BLaER1 (cell line): ENCODE results near the gene GATB.

Experiments used
- H3K27ac ChIP-seq: shearing (Covaris generic); formaldehyde crosslinking; 2 replicates; pipeline ENCODE4 v1.8.1; 2022
- H3K27me3 ChIP-seq: shearing (Covaris generic); formaldehyde crosslinking; 2 replicates; pipeline ENCODE4 v1.8.1; 2022
- H3K36me3 ChIP-seq: shearing (Covaris generic); formaldehyde crosslinking; 2 replicates; pipeline ENCODE4 v1.8.1; 2022
- H3K4me1 ChIP-seq: shearing (Covaris generic); formaldehyde crosslinking; 2 replicates; pipeline ENCODE4 v1.8.1; 2022
- H3K4me2 ChIP-seq: shearing (Covaris generic); formaldehyde crosslinking; 2 replicates; pipeline ENCODE4 v1.8.1; 2022
- H3K4me3 ChIP-seq: shearing (Covaris generic); formaldehyde crosslinking; 2 replicates; pipeline ENCODE4 v1.8.1; 2022
- H3K9ac ChIP-seq: shearing (Covaris generic); formaldehyde crosslinking; 2 replicates; pipeline ENCODE4 v1.8.1; 2022
- H3K9me3 ChIP-seq: shearing (Covaris generic); formaldehyde crosslinking; 2 replicates; pipeline ENCODE4 v1.8.1; 2022
- H4K20me1 ChIP-seq: shearing (Covaris generic); formaldehyde crosslinking; 2 replicates; pipeline ENCODE4 v1.8.1; 2022
- Cebpa-rat ChIP-seq: shearing (Covaris generic); IDR thresholded peaks from 2 replicates; pipeline ENCODE4 v1.8.1; 2022

GATB gene

DNA sequence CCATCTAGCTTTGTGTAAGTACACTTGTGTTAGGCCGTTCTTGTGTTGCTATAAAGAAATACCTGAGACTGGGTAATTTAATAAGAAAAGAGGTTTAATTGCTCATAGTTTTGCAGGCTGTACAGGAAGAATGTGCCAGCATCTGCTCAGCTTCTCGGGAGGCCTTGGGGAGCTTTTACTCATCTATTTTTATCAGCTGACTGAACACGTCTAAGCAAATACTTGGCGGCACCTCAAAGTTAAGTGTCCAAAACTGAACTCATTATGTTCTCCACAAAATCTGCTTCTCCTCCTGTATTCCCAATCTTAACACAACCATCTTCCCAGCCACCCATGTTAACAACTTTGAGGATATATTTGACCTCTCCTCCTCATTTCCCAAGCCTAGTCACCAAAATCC lies 42.4 kb upstream of the GATB start:
- Histone ChIP-seq H3K4me1 (0 out of 2 replicates have a peak, but pooled peaks cover 5% of the 10 kb centered on the region), H3K4me3 (no peak overlapping the region), H3K27me3 (no peaks in the 10 kb centered on the region), H3K36me3 (no peaks in the 10 kb centered on the region), H3K27ac (no peak overlapping the region), H4K20me1 (no peaks in the 10 kb centered on the region), H3K4me2 (no peak overlapping the region), H3K9me3 (no peaks in the 10 kb centered on the region), H3K9ac (no peak overlapping the region)
- no peak for TF ChIP-seq Cebpa-rat

DNA sequence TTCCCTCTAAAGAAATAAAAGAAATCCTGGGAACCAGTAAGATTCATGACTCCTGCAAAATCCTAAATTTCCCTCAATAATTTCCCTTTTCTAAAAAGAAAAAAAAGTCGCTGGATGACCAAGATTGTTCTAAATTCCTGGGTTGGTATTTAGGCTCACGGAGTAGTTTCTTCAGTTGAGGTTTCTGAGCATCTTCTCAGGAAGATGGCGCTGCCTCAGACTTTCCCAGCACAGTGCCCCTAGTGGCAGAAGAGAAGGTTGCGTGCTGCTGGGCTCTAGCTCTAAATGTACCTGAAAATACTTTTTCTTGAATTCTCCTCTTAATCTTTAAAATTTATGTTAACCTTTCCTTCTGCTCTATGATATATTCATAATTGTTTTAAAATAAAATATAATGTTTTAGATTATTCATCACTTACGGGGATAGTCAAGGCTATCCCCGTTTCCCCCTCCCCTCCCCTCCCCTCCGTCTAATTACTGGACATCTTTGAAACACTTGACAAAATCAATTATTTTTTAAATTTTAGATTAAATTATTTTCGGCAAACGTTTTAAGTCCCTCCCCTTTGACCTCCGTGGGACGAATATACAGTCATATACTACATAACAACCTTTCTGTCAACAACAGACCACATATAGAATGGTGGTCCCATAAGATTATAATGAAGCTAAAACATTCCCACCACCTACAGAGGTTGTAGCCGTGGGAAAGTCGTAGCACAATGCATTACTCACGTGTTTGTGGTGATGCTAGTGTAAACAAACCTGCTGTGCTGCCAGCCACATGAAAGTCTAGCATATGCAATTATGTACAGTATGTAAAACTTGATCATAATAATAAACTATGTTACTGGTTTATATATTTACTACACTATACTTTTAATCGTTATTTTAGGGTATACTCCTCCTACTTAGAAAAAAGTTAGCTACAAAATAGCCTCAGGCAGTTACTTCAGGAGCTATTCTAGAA lies 41.0 kb upstream of the GATB start:
- no peak overlapping the region for H3K9ac ChIP-seq
- H3K4me2 ChIP-seq, result no peak overlapping the region
- H3K9me3 ChIP-seq, result no peaks in the 10 kb centered on the region
- TF ChIP-seq Cebpa-rat, result no peak
- no peaks in the 10 kb centered on the region for H3K27me3 ChIP-seq
- no peaks in the 10 kb centered on the region for H4K20me1 ChIP-seq
- 0 out of 2 replicates have a peak, but pooled peaks cover under 1% of the 10 kb centered on the region for H3K4me1 ChIP-seq
- no peak overlapping the region for H3K4me3 ChIP-seq
- no peaks in the 10 kb centered on the region for H3K36me3 ChIP-seq
- no peak overlapping the region for H3K27ac ChIP-seq

DNA sequence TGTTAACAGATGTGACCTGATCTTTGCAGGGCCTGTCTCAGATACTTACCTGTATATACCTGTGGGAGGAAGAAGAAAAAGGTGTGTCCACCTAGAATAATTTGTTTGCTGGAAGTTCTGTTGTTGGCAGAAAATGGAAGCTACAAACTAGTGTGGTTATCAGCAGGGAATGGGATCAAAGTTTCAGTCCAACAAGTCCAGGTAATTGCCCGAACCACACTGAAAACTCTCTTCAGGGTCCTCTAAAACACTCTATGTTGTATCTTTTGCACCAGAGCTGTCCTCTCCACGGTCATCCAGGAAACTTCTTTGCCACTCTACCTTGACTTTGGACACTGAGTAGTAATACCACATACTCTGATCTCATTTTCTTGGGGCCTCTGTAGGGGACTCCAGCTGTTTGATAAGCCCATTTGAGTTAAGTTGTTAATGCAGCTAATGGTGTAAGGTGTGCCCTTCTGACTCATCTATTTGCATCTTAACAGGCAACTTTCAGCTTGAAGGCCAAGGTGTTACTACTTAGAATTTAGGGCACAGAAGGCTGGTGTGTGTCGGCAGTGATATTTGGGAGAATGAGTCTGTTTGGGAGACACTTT lies 38.7 kb upstream of the GATB start:
- no peak overlapping the region for H3K9ac ChIP-seq
- H3K9me3 ChIP-seq, result no peaks in the 10 kb centered on the region
- no peaks in the 10 kb centered on the region for H4K20me1 ChIP-seq
- no peaks in the 10 kb centered on the region for H3K4me1 ChIP-seq
- no peaks in the 10 kb centered on the region for H3K36me3 ChIP-seq
- no peak for TF ChIP-seq Cebpa-rat
- no peak overlapping the region for H3K4me2 ChIP-seq
- no peak overlapping the region for H3K4me3 ChIP-seq
- no peaks in the 10 kb centered on the region for H3K27me3 ChIP-seq
- H3K27ac ChIP-seq, result no peak overlapping the region

DNA sequence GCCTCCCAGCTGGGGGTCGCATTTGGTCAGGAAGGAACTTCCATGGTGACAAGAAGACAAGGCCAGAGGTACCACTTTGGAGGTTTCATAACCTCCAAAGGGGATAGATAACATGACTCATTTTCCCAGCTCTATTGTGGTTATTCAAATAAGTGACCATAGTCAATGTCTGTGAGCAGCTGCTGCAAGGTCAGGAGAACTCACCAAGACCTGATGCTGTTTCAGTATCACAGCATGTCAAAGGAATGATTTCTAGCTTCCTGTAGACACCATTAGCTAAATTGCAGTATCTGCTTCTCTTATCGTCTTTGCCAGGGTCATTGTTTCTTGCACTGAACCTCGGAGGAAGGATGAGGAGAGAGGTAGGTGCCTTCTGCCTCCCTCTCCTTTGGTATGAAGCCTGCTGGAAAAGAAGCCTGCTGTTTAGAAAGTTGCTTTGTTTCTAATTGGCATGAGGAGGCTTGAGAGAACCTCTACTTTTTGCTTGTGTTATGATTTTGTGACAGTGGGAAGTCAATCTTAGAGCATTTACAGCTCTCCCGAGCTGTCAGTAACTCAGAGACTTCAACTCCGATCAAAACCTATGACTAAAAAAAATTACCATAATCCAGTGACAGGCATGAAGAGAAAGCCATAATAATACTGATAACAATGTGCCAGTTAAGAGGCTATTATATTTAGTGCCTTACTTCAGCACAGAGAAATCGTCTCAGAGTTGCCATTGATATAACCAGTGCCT lies 38.0 kb upstream of the GATB start:
- H3K36me3 ChIP-seq, result no peaks in the 10 kb centered on the region
- no peak overlapping the region for H3K9ac ChIP-seq
- TF ChIP-seq Cebpa-rat, result no peak
- H3K4me1 ChIP-seq, result no peaks in the 10 kb centered on the region
- no peaks in the 10 kb centered on the region for H4K20me1 ChIP-seq
- H3K4me2 ChIP-seq, result no peak overlapping the region
- H3K9me3 ChIP-seq, result no peaks in the 10 kb centered on the region
- no peak overlapping the region for H3K27ac ChIP-seq
- no peaks in the 10 kb centered on the region for H3K27me3 ChIP-seq
- no peak overlapping the region for H3K4me3 ChIP-seq

- Histone ChIP-seq H3K9me3 (no peaks in the 10 kb centered on the region), H3K36me3 (no peaks in the 10 kb centered on the region), H3K4me2 (no peak overlapping the region), H3K27me3 (no peaks in the 10 kb centered on the region), H3K4me1 (no peaks in the 10 kb centered on the region), H3K4me3 (no peak overlapping the region), H4K20me1 (no peaks in the 10 kb centered on the region), H3K9ac (no peak overlapping the region), H3K27ac (no peak overlapping the region)
- TF ChIP-seq Cebpa-rat, result no peak
Measured at GRCh38 chr4:151797853-151798252, 37.0 kb upstream of the GATB start.

GRCh38 chr4:151797131-151797530 lies 36.3 kb upstream of the GATB start:
- no peak overlapping the region for H3K27ac ChIP-seq

DNA sequence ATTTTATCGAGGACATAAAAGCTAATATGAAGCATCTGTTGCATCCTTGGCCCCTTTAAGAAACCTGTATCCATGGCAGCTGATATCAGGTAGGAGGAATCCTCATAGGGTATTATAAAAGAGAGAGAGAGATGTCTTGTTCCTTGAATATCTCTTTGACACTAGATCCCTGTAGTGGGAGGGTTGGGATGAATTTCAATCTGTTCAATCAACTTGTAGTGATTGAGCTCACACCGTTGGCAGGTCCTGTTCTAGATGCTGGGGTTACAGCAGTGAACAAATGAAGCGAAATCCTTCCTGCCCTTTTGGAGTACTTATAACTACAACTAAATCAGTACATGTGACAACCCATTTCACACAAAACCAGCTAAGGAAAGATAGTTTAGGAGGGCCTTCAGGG lies 35.3 kb upstream of the GATB start:
- Histone ChIP-seq H3K9ac (no peak overlapping the region), H4K20me1 (no peaks in the 10 kb centered on the region), H3K9me3 (no peaks in the 10 kb centered on the region), H3K4me3 (no peak overlapping the region), H3K27ac (no peak overlapping the region), H3K4me2 (no peak overlapping the region), H3K36me3 (no peaks in the 10 kb centered on the region), H3K27me3 (no peaks in the 10 kb centered on the region), H3K4me1 (no peaks in the 10 kb centered on the region)
- no peak for TF ChIP-seq Cebpa-rat

More at GRCh38 chr4:151797131-151797530, 36.3 kb upstream of the GATB start:
- no peak overlapping the region for H3K4me3 ChIP-seq
- no peaks in the 10 kb centered on the region for H3K9me3 ChIP-seq
- no peak for TF ChIP-seq Cebpa-rat
- H3K4me1 ChIP-seq, result no peaks in the 10 kb centered on the region
- H4K20me1 ChIP-seq, result no peaks in the 10 kb centered on the region
- no peaks in the 10 kb centered on the region for H3K36me3 ChIP-seq
- no peak overlapping the region for H3K9ac ChIP-seq
- no peak overlapping the region for H3K4me2 ChIP-seq
- H3K27me3 ChIP-seq, result no peaks in the 10 kb centered on the region

DNA sequence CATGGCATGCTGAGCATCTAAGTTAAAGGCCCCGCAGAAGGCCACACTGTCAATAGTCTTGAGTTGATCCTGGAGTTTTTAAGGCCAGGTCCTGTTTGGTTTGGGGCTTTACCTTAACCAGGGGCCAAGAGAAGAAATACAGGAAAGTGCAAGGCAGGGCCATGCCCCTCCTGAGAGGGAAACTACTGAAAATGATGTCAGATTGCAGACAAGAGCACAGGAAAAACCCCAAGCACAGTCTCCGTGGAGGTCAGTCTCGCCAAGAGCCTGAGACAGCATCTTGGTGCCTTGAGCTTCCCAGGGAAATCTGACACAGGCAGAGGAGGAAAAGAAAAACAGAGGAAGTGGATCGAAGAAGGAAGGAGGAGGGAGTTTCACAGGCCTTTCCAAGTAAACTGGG lies 32.2 kb upstream of the GATB start:
- H3K27ac ChIP-seq, result no peak overlapping the region
- no peaks in the 10 kb centered on the region for H3K36me3 ChIP-seq
- H3K4me1 ChIP-seq, result no peaks in the 10 kb centered on the region
- no peaks in the 10 kb centered on the region for H3K27me3 ChIP-seq
- H3K4me3 ChIP-seq, result no peak overlapping the region
- H3K4me2 ChIP-seq, result no peak overlapping the region
- H4K20me1 ChIP-seq, result no peaks in the 10 kb centered on the region
- H3K9ac ChIP-seq, result no peak overlapping the region
- no peak for TF ChIP-seq Cebpa-rat
- H3K9me3 ChIP-seq, result no peaks in the 10 kb centered on the region

DNA sequence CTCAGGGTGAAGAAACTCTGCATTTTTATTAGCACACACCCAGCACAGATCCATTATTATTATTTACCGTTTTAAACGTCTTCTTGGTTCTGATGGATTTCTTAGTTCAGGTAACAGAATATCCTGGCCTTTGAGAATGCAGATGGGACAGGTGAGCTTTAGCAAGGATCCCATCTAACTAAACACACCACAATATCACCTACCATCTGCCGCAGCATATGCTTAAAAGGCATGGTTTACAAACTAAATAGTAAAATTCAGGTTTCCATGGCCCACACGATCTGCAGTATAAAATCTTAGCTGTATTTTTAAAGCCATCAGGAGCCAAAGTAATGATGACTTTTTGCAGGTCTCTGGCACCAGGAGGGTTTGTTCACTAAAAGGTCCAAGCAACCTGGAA lies 31.7 kb upstream of the GATB start:
- Histone ChIP-seq H3K4me3 (no peak overlapping the region), H3K4me1 (no peaks in the 10 kb centered on the region), H3K9ac (no peak overlapping the region), H3K4me2 (no peak overlapping the region), H4K20me1 (no peaks in the 10 kb centered on the region), H3K9me3 (no peaks in the 10 kb centered on the region), H3K27ac (no peak overlapping the region), H3K36me3 (no peaks in the 10 kb centered on the region), H3K27me3 (no peaks in the 10 kb centered on the region; the same call in 1 of the 2 replicates)
- TF ChIP-seq Cebpa-rat, result no peak

DNA sequence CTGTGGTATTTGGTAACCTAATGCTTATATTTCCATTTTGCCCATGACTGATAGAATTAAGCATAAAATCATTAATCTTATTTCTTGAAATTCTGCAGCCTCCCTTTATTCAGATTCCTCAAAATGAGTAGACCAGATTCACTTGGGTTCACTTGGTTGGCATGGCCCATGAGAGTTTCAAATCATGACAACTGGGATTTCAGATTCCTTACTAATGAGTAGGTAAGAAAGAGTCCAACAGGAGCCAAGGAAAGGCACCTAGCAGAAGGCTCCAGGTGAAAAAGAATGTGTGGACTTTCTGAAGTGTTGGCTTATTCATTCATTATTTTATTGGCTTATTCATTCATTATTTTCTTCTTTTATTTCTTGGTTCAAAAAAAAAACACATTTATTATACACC lies 27.2 kb upstream of the GATB start:
- Histone ChIP-seq H3K4me2 (no peak overlapping the region), H3K36me3 (no peaks in the 10 kb centered on the region), H3K9me3 (no peaks in the 10 kb centered on the region), H3K4me3 (no peak overlapping the region), H3K9ac (no peak overlapping the region), H3K4me1 (no peaks in the 10 kb centered on the region), H4K20me1 (no peaks in the 10 kb centered on the region), H3K27me3 (no peaks in the 10 kb centered on the region; the same call in 1 of the 2 replicates), H3K27ac (no peak overlapping the region)
- TF ChIP-seq Cebpa-rat, result no peak
